Nephron (organoid): ENCODE results near the gene TTLL11.

Experiments used
- H3K27ac Mint-ChIP-seq, 3 experiments: 2 replicates each; pipeline ENCODE4 v1.8.0; 2020; ENCODE audit warnings: mixed read lengths in 3 of 3, mild to moderate bottlenecking in 2 of 3, moderate library complexity in 1 of 3
- H3K27me3 Mint-ChIP-seq: 2 replicates; pipeline ENCODE4 v1.8.0; 2021; ENCODE audit warnings: low read depth, mild to moderate bottlenecking, moderate library complexity, mixed read lengths
- H3K36me3 Mint-ChIP-seq: 2 replicates; pipeline ENCODE4 v1.8.0; 2020; ENCODE audit warnings: low read depth, mixed read lengths
- H3K4me1 Mint-ChIP-seq: 2 replicates; pipeline ENCODE4 v1.8.0; 2020; ENCODE audit warnings: mixed read lengths
- H3K4me3 Mint-ChIP-seq, 3 experiments: 2 replicates each; pipeline ENCODE4 v1.8.0; 2020; ENCODE audit warnings: mild to moderate bottlenecking in 3 of 3, mixed read lengths in 3 of 3, moderate library complexity in 2 of 3
- H3K9me3 Mint-ChIP-seq: 2 replicates; pipeline ENCODE4 v1.8.0; 2020; ENCODE audit warnings: mixed read lengths
- TF ChIP-seq, protein P1 (sequence below), 3 experiments: fragments of 200-600 bp; sonication (generic); IDR thresholded peaks; one replicate each; pipeline ENCODE4 v1.5.0; 2021; ENCODE audit warnings: antibody characterized with exemption in 3 of 3; ENCODE audit not compliant: unreplicated experiment in 3 of 3

TTLL11 gene

DNA sequence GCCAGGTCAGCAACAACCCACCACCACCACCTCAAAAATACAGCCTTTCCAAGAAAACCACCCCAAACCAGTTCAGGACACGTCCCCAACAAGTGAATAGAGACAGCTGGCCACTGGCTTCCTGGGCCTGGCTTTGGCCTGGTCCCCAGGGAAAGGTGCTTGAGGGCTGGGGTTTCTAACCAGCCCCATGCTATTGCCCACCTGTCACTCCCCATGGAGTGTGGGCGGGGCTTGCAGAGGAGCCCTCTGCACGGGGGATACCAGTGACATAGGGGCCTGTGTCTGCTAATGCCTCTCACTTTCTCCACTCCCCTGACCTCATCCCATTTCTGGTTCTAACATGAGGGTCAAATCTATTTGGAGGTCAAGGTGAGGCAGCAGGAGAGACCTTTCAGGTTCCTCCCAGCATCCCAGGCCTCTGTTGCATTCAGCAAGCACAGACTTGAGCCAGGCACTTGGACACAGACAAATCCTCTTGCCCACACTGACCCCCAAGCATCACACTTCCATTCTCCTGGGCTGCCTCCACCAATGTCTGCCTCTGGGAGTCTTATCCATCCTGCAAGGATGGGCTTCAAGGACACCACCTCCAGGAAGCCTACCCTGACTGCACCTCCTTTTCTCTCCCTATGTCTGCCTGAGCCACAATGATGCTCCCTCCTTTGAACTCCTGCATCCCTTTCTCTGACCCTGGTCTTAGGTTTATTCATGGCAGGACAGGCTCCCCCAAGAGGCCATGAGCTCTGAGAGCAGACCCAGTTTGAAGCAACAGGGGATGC lies 16.1 kb upstream of the TTLL11 start:
- Mint-ChIP-seq H3K4me1 (peaks cover 5% of the 10 kb centered on the region), H3K4me3 (no peak overlapping the region), H3K27me3 (peaks cover 26% of the 10 kb centered on the region), H3K9me3 (peaks cover 2% of the 10 kb centered on the region), H3K36me3 (no peaks in the 10 kb centered on the region), H3K27ac (no peak overlapping the region)
- TF ChIP-seq, protein P1, sequence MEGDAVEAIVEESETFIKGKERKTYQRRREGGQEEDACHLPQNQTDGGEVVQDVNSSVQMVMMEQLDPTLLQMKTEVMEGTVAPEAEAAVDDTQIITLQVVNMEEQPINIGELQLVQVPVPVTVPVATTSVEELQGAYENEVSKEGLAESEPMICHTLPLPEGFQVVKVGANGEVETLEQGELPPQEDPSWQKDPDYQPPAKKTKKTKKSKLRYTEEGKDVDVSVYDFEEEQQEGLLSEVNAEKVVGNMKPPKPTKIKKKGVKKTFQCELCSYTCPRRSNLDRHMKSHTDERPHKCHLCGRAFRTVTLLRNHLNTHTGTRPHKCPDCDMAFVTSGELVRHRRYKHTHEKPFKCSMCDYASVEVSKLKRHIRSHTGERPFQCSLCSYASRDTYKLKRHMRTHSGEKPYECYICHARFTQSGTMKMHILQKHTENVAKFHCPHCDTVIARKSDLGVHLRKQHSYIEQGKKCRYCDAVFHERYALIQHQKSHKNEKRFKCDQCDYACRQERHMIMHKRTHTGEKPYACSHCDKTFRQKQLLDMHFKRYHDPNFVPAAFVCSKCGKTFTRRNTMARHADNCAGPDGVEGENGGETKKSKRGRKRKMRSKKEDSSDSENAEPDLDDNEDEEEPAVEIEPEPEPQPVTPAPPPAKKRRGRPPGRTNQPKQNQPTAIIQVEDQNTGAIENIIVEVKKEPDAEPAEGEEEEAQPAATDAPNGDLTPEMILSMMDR (IDR thresholded peaks at IDR 0.05; ENCODE audit: unreplicated experiment in 3 of 3): no peak

DNA sequence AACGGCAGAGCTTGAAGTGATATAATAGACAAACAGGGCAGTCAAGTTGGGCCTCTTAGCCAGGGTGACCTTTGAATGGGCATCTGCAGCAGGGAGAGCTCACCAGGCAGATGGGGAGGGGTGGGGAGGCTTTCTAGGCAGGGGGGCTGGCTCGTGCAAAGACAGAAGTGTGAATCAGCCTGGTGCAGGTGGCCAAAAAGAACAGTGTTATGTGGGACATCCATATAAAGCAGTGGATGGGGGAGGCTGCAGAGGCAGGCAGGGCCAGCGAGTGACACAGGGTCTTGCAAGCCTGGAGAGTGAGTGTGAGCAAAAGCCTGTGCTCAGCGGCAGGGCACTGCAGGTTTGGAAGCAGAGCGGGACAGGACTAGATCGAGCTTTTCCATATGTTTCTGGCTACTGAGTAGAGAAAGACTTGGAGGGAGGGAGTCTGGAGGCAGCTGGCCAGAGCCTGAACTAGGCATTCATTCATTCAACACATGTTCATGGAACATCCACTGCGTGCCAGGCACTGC lies 14.2 kb upstream of the TTLL11 start:
- no peak overlapping the region for H3K4me3 Mint-ChIP-seq
- no peaks in the 10 kb centered on the region for H3K4me1 Mint-ChIP-seq
- TF ChIP-seq, protein P1 (IDR thresholded peaks at IDR 0.05; ENCODE audit: unreplicated experiment in 3 of 3): no peak
- no peak overlapping the region for H3K27ac Mint-ChIP-seq
- no peaks in the 10 kb centered on the region for H3K36me3 Mint-ChIP-seq
- peaks cover 8% of the 10 kb centered on the region for H3K9me3 Mint-ChIP-seq
- H3K27me3 Mint-ChIP-seq: peaks cover 16% of the 10 kb centered on the region

DNA sequence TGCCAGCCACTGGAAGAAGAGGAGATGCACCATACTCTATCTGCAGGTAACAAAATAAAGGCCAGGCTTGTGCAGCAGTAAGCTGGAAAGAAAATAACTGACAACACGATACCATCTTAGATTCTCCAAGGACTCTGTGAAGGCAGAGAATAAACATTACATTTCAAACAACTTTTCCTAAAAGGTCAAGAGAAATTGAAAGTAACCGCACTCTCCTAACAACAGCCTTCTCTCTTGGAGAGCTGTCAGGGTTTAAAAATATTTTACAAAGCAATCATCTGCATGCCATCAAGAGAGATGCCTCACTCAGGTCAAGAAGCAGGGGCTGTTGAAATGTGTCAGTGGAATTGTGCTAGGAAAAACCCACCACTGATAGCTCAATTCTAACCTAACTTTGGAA lies 13.5 kb upstream of the TTLL11 start:
- peaks cover 8% of the 10 kb centered on the region for H3K9me3 Mint-ChIP-seq
- no peaks in the 10 kb centered on the region for H3K36me3 Mint-ChIP-seq
- H3K4me1 Mint-ChIP-seq: no peaks in the 10 kb centered on the region
- peaks cover 12% of the 10 kb centered on the region for H3K27me3 Mint-ChIP-seq
- H3K4me3 Mint-ChIP-seq: no peak overlapping the region
- TF ChIP-seq, protein P1 (IDR thresholded peaks at IDR 0.05; ENCODE audit: unreplicated experiment in 3 of 3): no peak
- no peak overlapping the region for H3K27ac Mint-ChIP-seq

DNA sequence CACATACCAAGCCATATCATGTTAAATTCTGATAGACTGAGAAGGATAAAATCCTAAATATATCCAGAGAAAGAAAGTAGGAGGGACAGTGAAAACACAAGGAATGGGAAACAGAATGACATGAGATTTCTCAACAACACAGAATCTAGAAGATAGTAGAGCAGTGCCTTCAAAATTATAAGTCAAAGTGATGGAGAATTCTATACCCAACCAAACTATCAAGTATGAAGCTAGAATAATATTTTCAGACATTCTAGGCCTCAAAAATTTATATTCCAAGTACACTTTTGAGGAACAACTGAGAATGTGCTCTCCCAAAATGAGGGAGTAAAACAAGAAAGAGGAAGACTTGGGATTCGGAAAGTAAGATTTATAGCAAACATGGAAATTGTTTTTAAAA lies 10.9 kb upstream of the TTLL11 start:
- H3K9me3 Mint-ChIP-seq: peaks cover 8% of the 10 kb centered on the region
- TF ChIP-seq, protein P1 (IDR thresholded peaks at IDR 0.05; ENCODE audit: unreplicated experiment in 3 of 3): no peak
- no peak overlapping the region for H3K4me3 Mint-ChIP-seq
- no peak overlapping the region for H3K27ac Mint-ChIP-seq
- peaks cover 5% of the 10 kb centered on the region for H3K4me1 Mint-ChIP-seq
- H3K36me3 Mint-ChIP-seq: no peaks in the 10 kb centered on the region
- peaks cover 22% of the 10 kb centered on the region for H3K27me3 Mint-ChIP-seq

DNA sequence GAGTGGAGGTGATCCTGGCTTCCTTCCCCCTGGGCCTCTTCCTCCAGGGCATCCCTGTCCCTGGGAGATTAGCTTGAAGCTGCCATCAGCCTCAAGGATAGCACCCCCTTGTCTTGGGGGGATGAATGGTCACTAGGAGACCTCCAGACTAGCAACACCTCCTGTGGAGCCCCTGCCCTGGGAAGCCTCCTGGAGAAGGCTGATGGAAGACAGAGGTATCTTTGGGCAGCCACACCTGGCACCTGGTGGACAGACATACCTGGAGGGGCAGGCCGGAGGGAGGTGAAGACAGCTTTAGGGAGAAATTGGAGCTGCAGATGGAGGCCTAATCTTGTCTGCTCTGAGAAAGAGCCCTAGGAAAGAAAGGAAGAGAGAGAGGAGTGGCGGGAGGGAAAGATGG lies 9.0 kb upstream of the TTLL11 start:
- TF ChIP-seq, protein P1 (IDR thresholded peaks at IDR 0.05; ENCODE audit: unreplicated experiment in 3 of 3): no peak
- no peak overlapping the region for H3K4me3 Mint-ChIP-seq
- H3K36me3 Mint-ChIP-seq: no peaks in the 10 kb centered on the region
- no peak overlapping the region for H3K27ac Mint-ChIP-seq
- peaks cover 10% of the 10 kb centered on the region for H3K4me1 Mint-ChIP-seq
- peaks cover 14% of the 10 kb centered on the region for H3K27me3 Mint-ChIP-seq
- peaks cover 8% of the 10 kb centered on the region for H3K9me3 Mint-ChIP-seq

DNA sequence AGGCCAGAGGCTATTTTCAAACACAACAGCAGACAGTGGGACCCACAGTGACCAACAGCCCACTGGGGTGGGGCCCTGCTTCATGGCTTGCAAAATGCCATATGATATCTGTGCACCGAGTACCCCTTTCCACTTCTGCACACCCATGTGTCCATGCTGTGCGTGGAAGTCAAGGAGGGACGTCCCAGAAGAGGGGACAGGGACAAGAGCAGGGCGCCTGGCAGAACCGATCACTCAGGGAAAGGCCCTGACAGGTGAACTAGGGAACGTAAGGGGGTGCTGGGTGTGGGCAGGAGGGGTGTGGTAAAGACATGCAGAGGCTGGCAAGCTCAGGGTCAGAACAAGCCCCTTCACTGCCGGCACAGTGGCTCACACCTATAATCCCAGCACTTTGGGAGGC lies 7.6 kb upstream of the TTLL11 start:
- H3K27me3 Mint-ChIP-seq: peaks cover 20% of the 10 kb centered on the region
- no peak overlapping the region for H3K4me3 Mint-ChIP-seq
- TF ChIP-seq, protein P1 (IDR thresholded peaks at IDR 0.05; ENCODE audit: unreplicated experiment in 3 of 3): no peak
- H3K4me1 Mint-ChIP-seq: peaks cover 10% of the 10 kb centered on the region
- no peaks in the 10 kb centered on the region for H3K36me3 Mint-ChIP-seq
- H3K9me3 Mint-ChIP-seq: peaks cover 8% of the 10 kb centered on the region
- H3K27ac Mint-ChIP-seq: no peak overlapping the region
